Cardiac septum (tissue), 1 donor: ENCODE measurements around the gene JMY. TPM values are rescaled to one million over a fixed set of nuclear protein-coding genes. Genes with fewer than 3 reads are reported as not detected.

Source experiments
- DNase-seq: peaks from one replicate; pipeline ENCODE4 v3.0.0-alpha.2; 2020; ENCODE audit warnings: low spot score
- intact Hi-C: fragments of 100-400 bp; cut with DNase I; formaldehyde crosslinking; loops from one replicate; pipeline ENCODE4 v1.14.0; 2022
- total RNA-seq: library from RNA; stranded (reverse); fragmentation: NEBNext Ultra II Directional; extraction: Animal tissue kit (Norgen Biotek cat#: 25700); gene quantifications from one replicate; pipeline ENCODE4 v1.2.1, GENCODE V29; 2021
- donor health status: DM: no; HTN: no; CAD: no.

The JMY gene
- total RNA-seq, 1 donor from 2014 or later, result 10.3 TPM

- DNase-seq, result no peak
- intact Hi-C loops, result no loop called here
Measured at GRCh38 chr5:79273341-79273740, 37.4 kb downstream of the JMY start.

DNA sequence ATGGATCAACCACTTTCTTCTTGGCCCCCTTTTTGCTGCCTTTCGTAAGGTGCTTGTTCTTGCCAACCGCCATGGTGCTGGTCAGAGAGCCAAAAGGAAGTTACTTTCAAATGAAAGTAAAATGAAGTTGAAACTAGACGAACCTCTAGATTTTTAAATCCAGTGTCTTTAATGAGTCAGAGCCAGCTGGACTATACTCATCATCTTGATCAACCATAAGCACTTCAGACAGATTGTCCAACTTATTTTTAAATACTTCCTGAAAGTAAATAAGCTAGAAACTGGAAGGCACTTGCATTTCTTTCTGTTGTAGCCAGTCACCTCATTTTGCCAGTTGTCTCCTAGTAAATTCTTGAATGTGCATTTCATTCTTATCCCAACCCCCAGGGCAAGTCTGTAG, 48.9 kb downstream of the JMY start:
- intact Hi-C loops, result no loop called here

DNA sequence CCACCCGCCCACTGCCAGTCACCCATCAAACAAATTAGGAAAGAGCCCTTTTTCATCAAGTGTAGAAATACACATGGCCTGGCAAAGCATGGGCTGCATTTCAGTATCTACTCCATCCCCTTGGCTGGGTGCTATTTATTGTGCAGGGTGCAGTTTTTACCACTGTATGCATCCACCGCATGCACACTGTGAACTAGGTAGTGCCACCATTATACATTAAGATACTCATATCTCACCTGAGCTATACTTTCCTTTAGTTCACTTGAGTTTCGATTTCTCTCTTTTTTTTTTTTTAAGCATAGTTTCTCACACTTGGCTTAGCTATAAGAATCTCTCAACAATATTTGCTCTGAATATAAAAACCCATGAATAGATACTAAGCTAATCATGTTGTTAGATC, 49.4 kb downstream of the JMY start:
- intact Hi-C loops, result no loop called here

More for the DNA sequence above, 48.9 kb downstream of the JMY start:
- DNase-seq, result no peak

GRCh38 chr5:79285833-79286232, 49.9 kb downstream of the JMY start:
- intact Hi-C loops, result no loop called here
- no peak for DNase-seq

More for the DNA sequence above, 49.4 kb downstream of the JMY start:
- DNase-seq, result no peak

DNA sequence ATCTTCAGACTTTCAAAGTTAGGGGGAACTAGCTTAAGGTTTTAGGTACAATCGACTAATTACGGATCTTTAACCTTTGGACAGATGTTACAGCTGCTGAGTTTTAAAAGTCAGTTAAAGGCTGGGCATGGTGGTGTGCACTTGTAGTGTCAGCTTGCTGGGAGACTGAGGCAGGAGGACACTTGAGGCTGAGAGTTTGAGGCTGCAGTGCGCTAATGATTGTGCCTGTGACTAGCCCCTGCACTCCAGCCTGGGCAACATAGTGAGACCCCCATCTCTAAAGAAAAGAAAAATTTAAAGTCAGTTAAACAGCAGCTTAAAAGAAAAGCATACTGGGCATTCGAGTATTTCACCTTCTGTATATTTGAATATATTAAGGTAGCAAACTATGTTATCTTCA, 51.4 kb downstream of the JMY start:
- intact Hi-C loops, result no loop called here
- DNase-seq, result no peak

GRCh38 chr5:79287907-79288306, 52.0 kb downstream of the JMY start:
- intact Hi-C loops, result no loop called here
- no peak for DNase-seq

DNA sequence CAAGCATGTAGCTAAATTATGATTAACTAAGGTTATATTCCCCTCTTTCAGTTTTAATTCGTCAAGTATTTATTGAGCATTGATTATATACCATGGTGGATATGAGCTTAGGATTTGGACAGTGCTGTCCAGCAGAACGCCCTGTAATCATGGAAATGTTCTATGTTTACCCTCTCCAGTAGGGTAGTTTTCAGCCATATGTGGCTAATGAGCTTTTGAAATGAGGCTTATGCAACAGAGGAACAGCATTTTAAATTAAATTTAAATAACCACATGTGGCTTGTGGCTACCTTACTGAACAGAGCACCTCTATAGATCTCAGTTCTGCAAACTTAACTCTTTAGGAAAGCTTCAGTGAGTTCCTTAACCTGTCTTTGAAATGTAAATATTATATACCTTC, 59.1 kb downstream of the JMY start:
- DNase-seq, result no peak
- intact Hi-C loops, result no loop called here

DNA sequence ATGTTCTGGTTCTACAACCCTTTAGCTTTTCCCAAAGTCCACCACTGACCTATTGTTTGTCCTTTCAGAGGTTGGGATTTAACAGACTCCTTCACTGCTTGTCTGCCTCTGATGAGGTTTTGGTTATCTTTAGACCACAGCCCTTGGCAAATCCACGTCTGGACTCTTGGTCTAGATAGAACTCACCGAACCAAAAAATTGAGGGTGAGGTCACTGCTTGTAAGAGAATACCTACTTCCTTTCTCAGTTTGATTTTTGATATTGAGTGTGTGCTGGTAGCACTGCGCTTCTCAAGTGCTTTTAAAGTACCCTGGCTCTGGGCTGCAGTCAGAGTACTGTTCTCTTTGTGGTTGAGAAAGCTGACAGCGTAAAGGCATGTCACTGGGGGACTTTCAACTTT, 61.7 kb downstream of the JMY start:
- no peak for DNase-seq
- intact Hi-C loops, result no loop called here

GRCh38 chr5:79301046-79301712, 65.2 kb downstream of the JMY start:
- intact Hi-C loops, result no loop called here
- no peak for DNase-seq

- intact Hi-C loops, result no loop called here
- no peak for DNase-seq
Measured at GRCh38 chr5:79302454-79302853, 66.5 kb downstream of the JMY start.

GRCh38 chr5:79305706-79306105, 69.8 kb downstream of the JMY start:
- intact Hi-C loops, result no loop called here
- no peak for DNase-seq

GRCh38 chr5:79318935-79319614, 83.1 kb downstream of the JMY start:
- DNase-seq, result no peak
- intact Hi-C loops, result no loop called here

GRCh38 chr5:79329453-79329852, 93.5 kb downstream of the JMY start:
- intact Hi-C loops, result loop anchor here (10.0 kb wide), 1 partner anchor 205 kb away; no protein-coding TSS in a partner anchor
- DNase-seq, result no peak

DNA sequence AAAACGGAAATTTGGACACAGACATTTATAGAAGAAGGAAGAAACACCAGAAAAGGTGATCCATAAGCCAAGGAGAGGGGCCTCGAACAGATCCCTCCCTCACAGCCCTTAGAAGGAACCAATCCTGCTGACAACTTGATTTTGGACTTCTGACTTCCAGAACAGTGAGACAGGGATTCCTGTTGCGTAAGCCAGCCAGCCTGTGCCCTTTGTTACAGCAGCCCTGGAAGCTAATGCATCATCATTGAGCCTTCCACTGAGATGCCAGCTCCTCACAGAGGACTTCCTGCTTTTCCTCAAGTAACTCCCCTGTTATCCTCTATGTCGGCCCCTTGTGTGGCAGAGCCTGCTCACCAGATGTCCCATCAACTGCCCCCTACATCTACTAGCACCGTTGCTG, 94.1 kb downstream of the JMY start:
- intact Hi-C loops, result no loop called here
- no peak for DNase-seq

- no peak for DNase-seq
- intact Hi-C loops, result no loop called here
Measured at GRCh38 chr5:79333852-79334557, 98.1 kb downstream of the JMY start.

DNA sequence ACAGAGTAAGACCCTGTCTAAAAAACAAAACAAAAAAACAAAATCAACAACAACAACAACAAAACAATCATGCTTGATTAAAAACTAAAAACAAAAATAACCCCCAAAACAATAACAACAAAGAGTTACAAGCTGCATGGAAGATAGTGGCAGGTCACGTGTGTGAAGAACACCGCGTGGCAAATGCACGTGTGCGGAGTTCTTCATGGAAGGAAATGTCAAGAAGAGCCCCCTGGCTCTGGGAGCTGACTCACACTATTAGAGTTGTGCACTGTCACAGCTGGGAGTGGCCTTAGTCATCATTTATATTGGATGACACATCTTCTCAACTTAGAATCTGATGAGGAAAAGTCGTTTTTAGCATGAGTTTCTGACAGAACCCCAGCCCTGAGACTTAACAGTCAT, 110.5 kb downstream of the JMY start:
- DNase-seq, result no peak
- intact Hi-C loops, result no loop called here

DNA sequence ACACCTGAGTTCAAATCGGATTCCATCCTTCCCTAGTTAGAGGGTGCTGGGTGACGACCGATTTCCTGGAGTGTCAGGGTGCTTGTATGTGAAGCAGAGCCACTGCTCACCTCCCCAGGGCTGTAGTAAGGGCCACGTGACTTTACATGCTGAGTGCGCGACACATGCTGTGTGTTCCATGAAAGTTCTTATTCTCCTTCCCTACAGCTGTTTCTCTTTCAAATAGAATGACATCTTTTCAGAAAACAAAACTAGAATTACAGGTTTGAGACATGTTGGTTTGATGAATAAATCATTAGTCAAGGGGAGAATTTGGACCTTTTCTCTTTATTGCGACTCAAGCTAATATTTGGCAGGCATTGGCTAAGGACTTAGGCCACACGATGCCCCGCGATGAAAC, 113.1 kb downstream of the JMY start:
- intact Hi-C loops, result no loop called here
- DNase-seq, result no peak

DNA sequence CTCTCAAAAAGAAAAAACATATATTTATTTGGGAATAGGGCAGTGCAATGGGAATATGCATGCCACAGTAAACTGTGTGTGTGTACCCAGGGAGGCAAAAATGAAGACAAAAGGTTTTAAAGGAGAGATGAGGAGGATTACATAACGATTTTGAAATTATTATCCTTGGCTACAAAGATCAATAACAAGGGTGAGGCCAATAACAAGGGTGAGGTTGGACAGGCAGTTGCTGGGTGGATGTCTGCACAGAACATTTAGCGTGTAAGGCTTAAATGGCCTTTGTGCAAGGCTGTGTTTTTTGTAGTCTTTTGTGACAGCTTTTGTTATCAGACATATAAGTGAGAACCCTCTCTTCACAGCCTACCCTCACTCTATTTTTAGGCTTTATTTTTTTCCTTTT, 114.0 kb downstream of the JMY start:
- no peak for DNase-seq
- intact Hi-C loops, result no loop called here

- no peak for DNase-seq
- intact Hi-C loops, result no loop called here
Measured at GRCh38 chr5:79357398-79357797, 121.5 kb downstream of the JMY start.
